SHP77 treated with DMSO at 0.1 percent for 48 hours (cell line): Measurements from ENCODE around the gene MYLK4.

Source experiments
- DNase-seq: peaks from one replicate; lab custom pipeline; 2025; lab: John Stamatoyannopoulos, UW

MYLK4 gene

GRCh38 chr6:2750832-2751231, at the start of gene MYLK4:
Gene MYLK4 (minus strand): TSS chr6:2750922. CDS start chr6:2749294, 1,628 bp downstream.
- DNase-seq: no peak

GRCh38 chr6:2799936-2800527, 49.3 kb upstream of the MYLK4 start:
- no peak for DNase-seq

- no peak for DNase-seq
These were observed 47.9 kb upstream of the MYLK4 start for GRCh38 chr6:2798586-2799134.

GRCh38 chr6:2797564-2798031, 46.9 kb upstream of the MYLK4 start:
- DNase-seq: no peak

DNA sequence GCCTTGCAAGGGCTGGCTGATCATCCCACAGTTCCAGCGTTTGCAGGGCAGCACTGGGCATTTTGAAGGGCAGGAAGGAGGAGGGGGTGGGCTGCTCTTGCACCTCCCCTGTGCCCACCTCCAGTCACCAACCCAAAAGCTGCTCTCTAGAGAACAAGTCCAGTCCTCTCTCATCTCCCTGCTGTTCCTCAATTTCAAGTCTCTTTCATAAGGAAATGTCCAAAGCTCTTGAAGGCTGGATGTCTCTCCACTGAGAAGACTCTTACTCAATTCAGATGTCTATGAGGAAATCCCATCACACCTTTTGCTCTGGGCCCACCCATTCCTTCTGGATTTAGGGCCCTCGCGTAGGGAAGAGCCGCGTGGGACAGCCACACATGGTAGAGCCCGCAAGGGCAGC, 46.1 kb upstream of the MYLK4 start:
- DNase-seq: no peak

GRCh38 chr6:2795956-2796355, 45.2 kb upstream of the MYLK4 start:
- DNase-seq: no peak

- no peak for DNase-seq
These were observed 44.4 kb upstream of the MYLK4 start for GRCh38 chr6:2795162-2795561.

GRCh38 chr6:2794171-2794730, 43.5 kb upstream of the MYLK4 start:
- no peak for DNase-seq

- DNase-seq: no peak
These were observed 42.9 kb upstream of the MYLK4 start for GRCh38 chr6:2793534-2794151.

DNA sequence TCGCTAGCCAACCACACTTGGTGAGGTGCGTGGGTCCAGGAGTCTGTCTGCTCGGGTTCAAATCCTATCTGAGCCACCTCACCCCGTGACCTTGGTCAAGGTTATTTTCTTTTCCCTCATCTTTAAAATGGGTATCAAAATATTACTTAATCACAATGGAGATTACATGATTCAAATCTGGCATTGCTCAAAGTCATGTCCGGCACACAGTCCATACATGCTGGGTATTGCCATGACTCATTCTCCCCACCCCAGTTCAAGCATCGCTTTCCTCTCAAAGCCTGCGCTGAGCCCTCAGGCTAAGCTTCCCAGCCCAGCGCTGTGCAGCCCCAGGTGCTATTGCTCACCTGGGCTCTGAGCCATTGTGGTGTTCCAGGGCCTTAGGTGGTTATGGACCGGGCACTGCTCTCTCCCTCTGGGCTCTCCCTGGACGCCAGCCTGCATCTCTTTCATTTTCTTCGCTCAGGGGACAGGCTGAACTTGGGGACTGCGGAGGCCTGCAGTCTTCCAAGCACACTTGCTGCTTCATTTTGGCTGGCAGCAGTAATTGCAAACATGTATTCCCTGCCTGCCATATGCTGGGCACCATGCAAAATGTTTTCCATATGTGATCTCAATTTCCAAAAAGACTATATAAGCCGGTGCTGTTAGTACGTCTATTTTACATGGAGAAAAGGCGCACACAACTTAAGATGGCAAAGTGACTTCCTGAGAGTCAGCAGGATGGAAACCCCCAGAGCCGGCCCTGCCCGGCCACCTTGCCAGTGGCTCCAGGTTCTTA, 41.8 kb upstream of the MYLK4 start:
- DNase-seq: no peak

DNA sequence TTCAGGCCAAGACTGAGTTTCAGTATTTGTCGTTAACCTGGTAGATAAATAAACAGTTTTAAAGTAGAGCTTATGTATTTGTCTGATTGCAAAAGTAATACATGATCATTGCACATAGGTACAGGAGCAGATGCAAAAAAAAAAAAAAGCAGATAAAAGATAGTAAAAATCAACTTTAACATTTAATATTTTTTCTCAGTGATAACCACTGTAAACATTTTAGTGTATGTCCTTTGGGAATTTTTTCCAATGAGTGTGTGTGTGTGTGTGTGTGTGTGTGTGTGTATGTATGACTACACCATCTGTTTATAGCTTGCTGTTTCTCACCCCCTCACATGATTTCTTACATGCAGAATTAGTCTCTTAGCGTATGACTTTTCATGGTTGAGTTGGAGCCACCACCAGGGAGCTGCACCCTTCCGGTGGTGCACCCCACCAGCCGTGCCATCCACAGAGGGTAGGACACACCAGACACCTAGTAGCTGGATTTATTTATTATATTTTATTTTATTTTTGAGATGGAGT, 40.8 kb upstream of the MYLK4 start:
- no peak for DNase-seq

DNA sequence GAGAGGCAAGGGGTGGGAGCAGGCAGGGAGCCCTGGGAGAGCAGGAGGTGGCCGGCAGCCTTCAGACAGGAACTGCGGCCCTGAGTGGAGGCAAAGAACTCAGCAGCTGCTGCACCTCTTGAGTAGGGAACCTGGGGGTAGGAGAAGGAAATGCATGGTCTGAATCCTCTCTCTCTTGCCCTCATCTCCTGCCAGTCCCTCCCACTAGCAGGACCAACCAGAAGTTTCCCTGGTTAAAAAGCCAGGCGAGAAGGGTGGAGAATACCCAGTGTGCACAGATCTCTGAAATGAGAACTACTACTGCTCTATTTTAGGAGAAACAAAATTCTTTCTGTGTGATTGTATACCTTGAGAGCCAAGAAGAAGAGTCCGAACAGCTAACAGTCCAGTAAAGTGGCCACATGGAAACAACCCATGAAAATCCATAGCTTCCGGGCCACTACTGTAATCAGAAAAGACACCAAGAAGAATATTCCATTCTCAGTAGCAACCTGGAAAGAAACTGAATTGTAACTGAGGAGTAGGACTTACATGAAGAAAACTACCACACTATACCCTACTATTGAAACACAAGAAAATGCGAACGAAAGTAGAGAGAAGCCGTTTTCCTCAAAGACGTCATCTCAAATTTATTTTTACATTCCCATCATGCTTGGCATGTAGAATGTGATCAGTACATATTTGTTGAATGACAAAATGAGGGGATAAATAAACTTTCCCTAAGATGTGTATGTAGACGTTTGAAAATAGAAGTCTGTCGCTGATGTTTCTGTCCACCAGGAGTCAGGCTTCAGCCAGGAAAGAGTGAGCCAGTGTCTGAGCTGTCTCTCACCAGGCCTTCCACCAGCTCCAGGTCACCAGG, 40.1 kb upstream of the MYLK4 start:
- no peak for DNase-seq

- no peak for DNase-seq
These were observed 35.5 kb upstream of the MYLK4 start for GRCh38 chr6:2786269-2786668.

DNA sequence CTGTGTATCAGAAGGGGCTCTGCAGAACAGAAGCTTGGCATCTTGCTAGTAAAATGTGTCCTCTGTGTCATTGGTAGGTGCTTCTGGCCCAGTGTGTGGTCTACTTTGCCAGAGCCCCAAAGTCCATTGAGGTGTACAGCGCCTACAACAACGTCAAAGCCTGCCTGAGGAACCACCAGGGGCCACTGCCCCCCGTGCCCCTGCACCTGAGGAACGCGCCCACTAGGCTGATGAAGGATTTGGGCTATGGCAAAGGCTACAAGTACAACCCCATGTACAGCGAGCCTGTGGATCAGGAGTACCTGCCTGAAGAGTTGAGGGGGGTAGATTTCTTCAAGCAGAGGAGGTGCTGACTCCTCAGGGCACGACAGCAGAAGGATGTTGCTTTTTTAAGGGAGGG, 34.2 kb upstream of the MYLK4 start:
- no peak for DNase-seq

- no peak for DNase-seq
These were observed 33.3 kb upstream of the MYLK4 start for GRCh38 chr6:2784061-2784460.

DNA sequence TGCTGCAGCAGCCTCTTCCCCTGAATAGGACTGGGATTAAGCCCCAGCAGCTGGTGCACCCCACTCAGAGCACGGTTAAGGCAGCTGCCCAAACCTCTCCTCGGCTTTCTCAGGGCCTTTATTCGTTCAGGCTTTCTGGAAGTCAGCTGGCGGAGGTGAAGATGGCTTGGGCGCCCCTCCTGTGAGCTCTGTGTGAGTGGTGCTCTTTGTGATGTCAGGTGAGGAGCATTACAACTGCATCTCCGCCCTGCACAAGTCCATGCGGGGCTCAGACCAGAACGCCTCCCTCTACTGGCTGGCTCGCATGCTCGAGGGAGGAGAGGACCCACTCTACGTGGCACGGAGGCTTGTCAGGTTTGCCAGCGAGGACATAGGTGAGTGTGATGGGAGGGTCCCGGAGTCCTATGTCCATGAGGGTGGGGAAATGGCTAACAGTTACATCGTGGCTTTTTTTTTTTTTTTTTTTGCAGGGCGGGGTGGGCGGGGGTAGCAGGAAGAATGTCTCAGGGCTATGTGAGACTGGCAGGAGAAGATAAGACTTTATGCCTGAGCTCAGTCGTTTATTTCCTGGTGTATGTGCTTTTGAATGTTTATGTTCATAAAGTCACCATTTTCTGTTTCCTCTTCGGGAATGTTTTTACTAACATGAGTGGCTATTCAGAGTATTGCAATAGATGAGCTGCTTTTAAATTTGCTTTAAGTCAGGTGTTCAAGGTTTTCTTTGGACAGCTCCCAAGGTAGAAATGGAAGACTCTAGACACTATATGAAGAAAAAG, 32.7 kb upstream of the MYLK4 start:
- no peak for DNase-seq

- no peak for DNase-seq
These were observed 32.1 kb upstream of the MYLK4 start for GRCh38 chr6:2782825-2783187.

DNA sequence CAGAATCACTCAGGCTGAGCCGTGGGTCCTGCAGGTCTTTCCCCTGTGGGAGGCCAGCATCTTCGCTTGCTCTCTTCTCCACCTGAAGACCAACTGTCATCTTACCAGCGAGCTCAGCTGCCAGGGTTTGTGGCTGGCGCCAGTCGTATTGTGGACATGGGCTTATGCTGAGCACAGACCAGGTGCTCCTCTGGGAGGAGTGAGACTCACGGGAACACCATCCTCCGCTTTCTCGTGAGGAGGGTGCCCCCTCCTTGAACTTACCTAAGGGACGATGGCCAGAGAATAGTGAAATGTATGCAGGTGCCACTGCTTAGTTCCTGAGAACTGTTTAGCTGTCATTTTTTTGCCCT, 31.6 kb upstream of the MYLK4 start:
- no peak for DNase-seq

DNA sequence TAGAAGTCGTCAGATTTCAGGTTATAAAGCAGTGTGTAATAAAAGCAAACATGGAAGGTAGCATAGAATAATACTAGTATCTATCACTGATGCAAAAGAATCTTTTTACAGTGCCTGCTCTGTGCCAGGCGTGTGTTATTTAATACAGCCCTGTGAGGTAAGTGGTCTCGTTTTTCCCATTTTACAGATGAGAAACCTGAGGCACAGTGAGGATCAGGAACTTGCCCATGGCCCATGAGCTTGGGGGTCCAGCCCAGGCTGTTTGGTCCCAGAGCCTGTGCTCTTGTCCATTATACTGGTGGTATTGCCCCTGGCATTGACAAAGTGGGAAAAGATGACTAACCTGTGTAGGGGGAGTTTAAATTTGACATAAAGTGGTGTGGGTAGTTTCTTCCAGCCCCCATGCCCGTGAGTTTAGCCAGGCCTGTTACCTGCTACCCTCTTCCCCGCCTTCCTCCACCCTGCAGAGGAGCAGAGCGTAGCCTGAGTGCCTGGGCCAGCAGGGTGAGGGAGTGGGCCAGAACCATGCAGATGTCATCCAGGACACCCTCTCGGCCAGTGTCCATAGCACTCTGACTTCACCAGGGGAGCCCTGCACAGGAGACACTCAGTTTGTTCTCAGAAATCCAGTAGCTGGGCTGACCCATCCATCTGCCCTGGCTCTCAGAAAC, 31.1 kb upstream of the MYLK4 start:
- no peak for DNase-seq

DNA sequence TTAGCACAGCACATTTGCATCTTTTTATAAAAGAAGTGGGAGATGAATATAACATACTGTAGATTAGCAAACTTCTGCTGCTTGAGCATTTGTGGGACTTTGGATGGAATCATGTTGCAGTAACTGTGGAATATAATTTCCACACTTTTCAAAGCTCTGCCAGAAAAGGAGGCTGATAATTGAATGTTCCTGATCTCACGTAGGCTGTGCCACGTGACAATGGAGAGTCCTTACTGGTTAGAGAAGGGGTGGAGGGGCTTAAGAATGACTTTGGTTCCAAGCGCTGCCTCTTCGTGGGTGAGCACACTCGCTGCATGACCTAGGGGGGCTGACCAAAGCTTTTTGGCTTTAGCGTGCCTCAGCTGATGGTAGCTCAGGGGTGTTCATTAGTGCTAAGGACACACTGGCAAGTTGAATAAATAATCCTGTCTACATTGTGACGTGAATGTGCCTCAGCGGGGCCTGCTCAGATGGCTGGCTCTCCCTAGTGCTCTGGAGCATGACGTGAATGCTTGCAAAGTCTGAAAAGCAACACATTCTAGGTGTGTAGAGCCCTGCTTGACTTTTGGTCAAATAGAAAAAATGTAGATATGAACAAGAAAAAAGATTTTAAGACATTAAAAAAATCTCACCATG, 29.5 kb upstream of the MYLK4 start:
- no peak for DNase-seq
